ENCODE measurements around the gene SIGLEC9.

The SIGLEC9 gene

GRCh38 chr19:51145916-51146493, 21.3 kb downstream of the SIGLEC9 start:
- DNase-seq (ENCODE audit: low read depth) = no peak

GRCh38 chr19:51146751-51147150, 22.0 kb downstream of the SIGLEC9 start:
- no peak for DNase-seq (ENCODE audit: low read depth)

GRCh38 chr19:51147663-51148062, 23.0 kb downstream of the SIGLEC9 start:
- no peak for DNase-seq (ENCODE audit: low read depth)

- DNase-seq (ENCODE audit: low read depth) = no peak
These were observed 23.9 kb downstream of the SIGLEC9 start for GRCh38 chr19:51148580-51148979.

- no peak for DNase-seq (ENCODE audit: low read depth)
These were observed 25.9 kb downstream of the SIGLEC9 start for GRCh38 chr19:51150627-51151026.

- DNase-seq (ENCODE audit: low read depth) = no peak
These were observed 32.0 kb downstream of the SIGLEC9 start for GRCh38 chr19:51156710-51157109.

- DNase-seq (ENCODE audit: low read depth) = no peak
These were observed 32.6 kb downstream of the SIGLEC9 start for GRCh38 chr19:51157265-51157664.

GRCh38 chr19:51158474-51159129, 33.9 kb downstream of the SIGLEC9 start:
- DNase-seq (ENCODE audit: low read depth) = peak; percentile 51

- DNase-seq (ENCODE audit: low read depth) = no peak
These were observed 35.0 kb downstream of the SIGLEC9 start for GRCh38 chr19:51159656-51160055.

- DNase-seq (ENCODE audit: low read depth) = no peak
These were observed 36.6 kb downstream of the SIGLEC9 start for GRCh38 chr19:51161266-51161665.

GRCh38 chr19:51161867-51162496, 37.3 kb downstream of the SIGLEC9 start:
- no peak for DNase-seq (ENCODE audit: low read depth)

- no peak for DNase-seq (ENCODE audit: low read depth)
These were observed 38.6 kb downstream of the SIGLEC9 start for GRCh38 chr19:51163257-51163656.

- DNase-seq (ENCODE audit: low read depth) = no peak
These were observed 39.5 kb downstream of the SIGLEC9 start for GRCh38 chr19:51164215-51164614.

GRCh38 chr19:51166846-51167490, 42.3 kb downstream of the SIGLEC9 start:
- DNase-seq (ENCODE audit: low read depth) = no peak

- peak; percentile 10 for DNase-seq (ENCODE audit: low read depth)
These were observed 44.0 kb downstream of the SIGLEC9 start for GRCh38 chr19:51168564-51169282.

- peak; percentile 66 for DNase-seq (ENCODE audit: low read depth)
These were observed 44.7 kb downstream of the SIGLEC9 start for GRCh38 chr19:51169283-51169918.

- no peak for DNase-seq (ENCODE audit: low read depth)
These were observed 47.5 kb downstream of the SIGLEC9 start for GRCh38 chr19:51172223-51172622.

- no peak for DNase-seq (ENCODE audit: low read depth)
These were observed 49.0 kb downstream of the SIGLEC9 start for GRCh38 chr19:51173681-51174080.

- no peak for DNase-seq (ENCODE audit: low read depth)
These were observed 54.5 kb downstream of the SIGLEC9 start for GRCh38 chr19:51179256-51179655.

All from ELR (cell line).